Left ventricle myocardium inferior (tissue), 1 donor: Measurements from ENCODE around the gene FAM221B. TPM values are rescaled to one million over a fixed set of nuclear protein-coding genes. Genes with fewer than 3 reads are reported as not detected.
A peak's percentile ranks its signal among the peaks of the same experiment; 100 is the strongest.

Experiments
- DNase-seq: peaks from one replicate; pipeline ENCODE4 v3.0.0-alpha.2; 2020
- H3K27ac ChIP-seq: fragments of 200-600 bp; replicated peaks from 2 replicates; pipeline ENCODE4 v1.8.0; 2021
- H3K27me3 ChIP-seq: fragments of 200-600 bp; 2 replicates; pipeline ENCODE4 v1.8.0; 2021; ENCODE audit warnings: low read depth
- H3K36me3 ChIP-seq: fragments of 200-600 bp; 2 replicates; pipeline ENCODE4 v1.8.0; 2021
- H3K4me1 ChIP-seq: fragments of 200-600 bp; 2 replicates; pipeline ENCODE4 v1.8.0; 2021
- H3K4me3 ChIP-seq: fragments of 200-600 bp; 2 replicates; pipeline ENCODE4 v1.8.0; 2021; ENCODE audit warnings: mild to moderate bottlenecking, moderate library complexity
- H3K9me3 ChIP-seq: fragments of 200-600 bp; replicated peaks from 2 replicates; pipeline ENCODE4 v1.8.0; 2021
- intact Hi-C: fragments of 100-400 bp; cut with micrococcal nuclease; formaldehyde crosslinking; loops from one replicate; pipeline ENCODE4 v1.11.0; 2022
- total RNA-seq: library from RNA; stranded (reverse); fragmentation: NEBNext Ultra II Directional; extraction: Animal tissue kit (Norgen Biotek cat#: 25700); gene quantifications from one replicate; pipeline ENCODE4 v1.2.1, GENCODE V29; 2021
- TF ChIP-seq, protein P1 (sequence below): fragments of 200-600 bp; IDR thresholded peaks from 2 replicates; pipeline ENCODE4 v1.8.0; 2021; ENCODE audit warnings: antibody characterized with exemption, mild to moderate bottlenecking, borderline replicate concordance
- donor health status: DM: no; HTN: yes; CAD: no; lungs with severe emphysema.

FAM221B gene
- total RNA-seq, 1 donor from 2014 or later = not detected

DNA sequence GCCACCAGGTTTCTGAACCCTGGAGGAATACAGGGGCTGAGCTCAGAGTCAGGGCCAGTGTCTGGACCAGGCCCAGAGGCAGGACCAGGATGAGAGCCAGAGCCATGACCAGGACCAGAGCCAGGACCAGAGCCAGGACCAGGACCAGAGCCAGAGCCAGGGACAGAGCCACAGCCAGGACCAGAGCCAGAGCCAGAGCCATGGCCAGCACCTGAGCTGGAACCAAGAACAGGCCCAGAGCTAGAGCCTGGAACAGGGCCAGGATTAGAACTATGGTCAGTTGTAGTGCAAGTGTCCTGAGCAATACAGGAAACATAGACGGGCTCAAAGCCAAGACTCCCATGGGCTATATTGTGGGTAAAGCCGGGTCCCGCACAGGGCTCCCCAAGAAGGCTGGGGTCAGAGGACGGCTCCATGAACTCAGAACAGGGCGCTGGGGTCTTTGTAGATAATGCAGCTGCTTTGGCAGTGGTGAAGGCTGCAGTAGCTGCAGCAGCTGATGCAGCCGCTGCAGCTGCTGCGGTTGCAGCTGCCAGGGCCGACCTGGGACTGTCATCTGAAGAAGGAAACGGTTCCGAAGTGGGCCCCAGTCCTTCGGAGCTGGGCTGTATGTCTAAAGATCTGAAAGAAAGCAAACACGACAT is 17.0 kb downstream of the FAM221B start:
- intact Hi-C loops = no loop called here
- TF ChIP-seq, protein P1, sequence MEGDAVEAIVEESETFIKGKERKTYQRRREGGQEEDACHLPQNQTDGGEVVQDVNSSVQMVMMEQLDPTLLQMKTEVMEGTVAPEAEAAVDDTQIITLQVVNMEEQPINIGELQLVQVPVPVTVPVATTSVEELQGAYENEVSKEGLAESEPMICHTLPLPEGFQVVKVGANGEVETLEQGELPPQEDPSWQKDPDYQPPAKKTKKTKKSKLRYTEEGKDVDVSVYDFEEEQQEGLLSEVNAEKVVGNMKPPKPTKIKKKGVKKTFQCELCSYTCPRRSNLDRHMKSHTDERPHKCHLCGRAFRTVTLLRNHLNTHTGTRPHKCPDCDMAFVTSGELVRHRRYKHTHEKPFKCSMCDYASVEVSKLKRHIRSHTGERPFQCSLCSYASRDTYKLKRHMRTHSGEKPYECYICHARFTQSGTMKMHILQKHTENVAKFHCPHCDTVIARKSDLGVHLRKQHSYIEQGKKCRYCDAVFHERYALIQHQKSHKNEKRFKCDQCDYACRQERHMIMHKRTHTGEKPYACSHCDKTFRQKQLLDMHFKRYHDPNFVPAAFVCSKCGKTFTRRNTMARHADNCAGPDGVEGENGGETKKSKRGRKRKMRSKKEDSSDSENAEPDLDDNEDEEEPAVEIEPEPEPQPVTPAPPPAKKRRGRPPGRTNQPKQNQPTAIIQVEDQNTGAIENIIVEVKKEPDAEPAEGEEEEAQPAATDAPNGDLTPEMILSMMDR = no peak
- H3K9me3 ChIP-seq = no peaks in the 10 kb centered on the region
- H3K4me1 ChIP-seq = peaks cover 47% of the 10 kb centered on the region
- peak overlapping the region; percentile 98 for H3K27ac ChIP-seq
- H3K36me3 ChIP-seq = peaks cover 34% of the 10 kb centered on the region
- peak; percentile 46 for DNase-seq
- no peaks in the 10 kb centered on the region for H3K27me3 ChIP-seq
- peak overlapping the region; percentile 76 for H3K4me3 ChIP-seq

DNA sequence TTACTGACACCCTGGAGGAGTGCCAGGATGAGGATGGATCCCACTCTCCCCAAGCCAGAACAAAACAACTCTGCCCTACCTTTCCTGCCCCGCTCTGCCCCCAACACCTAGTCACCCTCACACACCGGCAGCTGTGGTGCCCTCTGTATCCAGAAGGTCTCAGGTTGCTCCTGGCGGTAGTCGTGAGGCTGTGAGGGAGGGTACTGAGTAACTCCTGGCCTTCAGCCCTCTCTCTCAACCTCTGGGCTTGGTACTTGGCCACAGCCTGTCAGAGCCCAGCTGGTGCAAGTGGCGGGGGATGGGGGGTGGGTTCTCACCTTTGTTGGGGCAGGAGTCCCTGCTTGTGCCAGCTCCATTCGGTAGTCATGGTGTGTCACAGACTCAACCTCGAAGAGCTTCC is 18.4 kb downstream of the FAM221B start:
- Histone ChIP-seq H3K27ac (no peak overlapping the region), H3K4me3 (no peak overlapping the region), H3K9me3 (no peaks in the 10 kb centered on the region), H3K36me3 (peaks cover 47% of the 10 kb centered on the region), H3K27me3 (no peaks in the 10 kb centered on the region), H3K4me1 (peaks cover 43% of the 10 kb centered on the region)
- intact Hi-C loops = no loop called here
- TF ChIP-seq, protein P1 = no peak
- no peak for DNase-seq

DNA sequence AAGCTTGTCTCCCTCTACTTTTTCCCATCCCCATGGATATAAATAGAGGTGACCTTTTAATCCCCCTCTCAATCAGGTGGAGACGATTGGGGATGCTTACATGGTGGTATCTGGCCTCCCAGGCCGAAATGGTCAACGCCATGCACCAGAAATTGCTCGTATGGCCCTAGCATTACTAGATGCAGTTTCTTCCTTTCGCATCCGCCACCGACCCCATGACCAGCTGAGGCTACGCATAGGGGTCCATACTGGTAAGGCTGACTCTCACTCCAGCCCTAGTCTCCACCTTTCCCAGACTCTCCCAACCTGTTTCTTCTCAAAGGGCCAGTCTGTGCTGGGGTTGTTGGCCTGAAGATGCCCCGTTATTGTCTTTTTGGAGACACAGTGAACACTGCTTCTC is 20.1 kb downstream of the FAM221B start:
- no peaks in the 10 kb centered on the region for H3K27me3 ChIP-seq
- no peak overlapping the region for H3K4me3 ChIP-seq
- H3K36me3 ChIP-seq = peaks cover 53% of the 10 kb centered on the region
- no peak overlapping the region for H3K27ac ChIP-seq
- H3K4me1 ChIP-seq = peaks cover 29% of the 10 kb centered on the region
- no peak for DNase-seq
- TF ChIP-seq, protein P1 = no peak
- intact Hi-C loops = no loop called here
- H3K9me3 ChIP-seq = no peaks in the 10 kb centered on the region

DNA sequence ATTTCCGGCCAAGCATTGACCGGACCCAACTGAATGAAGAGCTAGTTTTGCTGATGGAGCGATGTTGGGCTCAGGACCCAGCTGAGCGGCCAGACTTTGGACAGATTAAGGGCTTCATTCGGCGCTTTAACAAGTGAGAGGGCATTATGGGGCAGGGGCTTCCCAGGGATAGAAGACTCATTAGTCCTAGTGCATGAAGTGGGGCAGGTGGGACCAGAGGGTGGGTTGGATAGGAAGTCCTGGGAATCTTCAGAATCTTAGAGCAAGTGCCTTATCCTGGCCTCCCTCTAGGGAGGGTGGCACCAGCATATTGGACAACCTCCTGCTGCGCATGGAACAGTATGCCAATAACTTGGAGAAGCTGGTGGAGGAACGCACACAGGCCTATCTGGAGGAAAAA is 22.4 kb downstream of the FAM221B start:
- TF ChIP-seq, protein P1 = no peak
- Histone ChIP-seq H3K27me3 (no peaks in the 10 kb centered on the region), H3K27ac (no peak overlapping the region), H3K4me3 (no peak overlapping the region), H3K4me1 (peaks cover 5% of the 10 kb centered on the region), H3K36me3 (peaks cover 73% of the 10 kb centered on the region), H3K9me3 (no peaks in the 10 kb centered on the region)
- DNase-seq = no peak
- intact Hi-C loops = no loop called here

DNA sequence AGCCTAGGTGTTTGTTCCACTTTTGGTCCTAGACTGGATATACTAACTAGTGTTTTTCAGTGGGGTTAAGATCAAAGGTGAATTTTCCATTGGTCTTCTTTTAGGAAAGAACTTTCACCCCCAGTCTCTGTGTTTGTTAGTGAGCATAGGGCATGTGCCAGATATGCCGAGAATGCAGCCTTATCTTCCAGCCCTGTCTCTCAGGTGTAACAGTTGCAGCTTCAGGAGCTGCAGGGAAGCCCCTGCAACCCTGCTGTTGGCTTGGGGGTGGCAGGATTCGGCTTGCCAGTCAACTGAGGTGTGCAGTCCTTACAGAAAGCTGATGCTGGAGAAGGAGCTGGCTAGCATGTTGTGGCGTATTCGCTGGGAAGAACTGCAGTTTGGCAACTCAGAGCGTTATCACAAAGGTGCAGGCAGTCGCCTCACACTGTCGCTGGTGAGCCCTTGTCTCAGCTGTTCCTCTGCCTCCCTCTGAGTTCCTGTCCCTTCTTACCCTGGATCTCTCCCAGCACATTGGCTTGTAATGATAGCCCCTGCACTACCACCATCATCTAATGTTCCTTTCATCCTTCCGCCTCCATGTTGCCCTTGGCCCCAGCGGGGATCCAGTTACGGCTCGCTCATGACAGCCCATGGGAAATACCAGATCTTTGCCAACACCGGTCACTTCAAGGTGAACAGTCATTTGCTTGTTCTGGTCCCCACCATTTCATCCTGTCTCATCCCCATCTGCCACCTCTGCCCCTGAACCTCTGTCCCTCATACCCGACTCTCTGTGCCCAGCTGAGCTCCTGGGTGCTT is 27.0 kb downstream of the FAM221B start:
- TF ChIP-seq, protein P1 = no peak
- no peak for DNase-seq
- Histone ChIP-seq H3K36me3 (peaks cover 55% of the 10 kb centered on the region), H3K9me3 (no peaks in the 10 kb centered on the region), H3K27ac (no peak overlapping the region), H3K4me1 (no peaks in the 10 kb centered on the region), H3K27me3 (no peaks in the 10 kb centered on the region), H3K4me3 (no peak overlapping the region)
- intact Hi-C loops = no loop called here
